Left ventricle myocardium inferior (tissue), 1 donor: ENCODE data around the gene KIF6. TPM values are rescaled to one million over a fixed set of nuclear protein-coding genes. Genes with fewer than 3 reads are reported as not detected.

Source experiments
- DNase-seq: peaks from one replicate; pipeline ENCODE4 v3.0.0-alpha.2; 2020
- H3K27ac ChIP-seq: fragments of 200-600 bp; replicated peaks from 2 replicates; pipeline ENCODE4 v1.8.0; 2021
- H3K27me3 ChIP-seq: fragments of 200-600 bp; 2 replicates; pipeline ENCODE4 v1.8.0; 2021; ENCODE audit warnings: low read depth
- H3K36me3 ChIP-seq: fragments of 200-600 bp; 2 replicates; pipeline ENCODE4 v1.8.0; 2021
- H3K4me1 ChIP-seq: fragments of 200-600 bp; 2 replicates; pipeline ENCODE4 v1.8.0; 2021
- H3K4me3 ChIP-seq: fragments of 200-600 bp; 2 replicates; pipeline ENCODE4 v1.8.0; 2021; ENCODE audit warnings: mild to moderate bottlenecking, moderate library complexity
- H3K9me3 ChIP-seq: fragments of 200-600 bp; replicated peaks from 2 replicates; pipeline ENCODE4 v1.8.0; 2021
- intact Hi-C: fragments of 100-400 bp; cut with micrococcal nuclease; formaldehyde crosslinking; loops from one replicate; pipeline ENCODE4 v1.11.0; 2022
- total RNA-seq: library from RNA; stranded (reverse); fragmentation: NEBNext Ultra II Directional; extraction: Animal tissue kit (Norgen Biotek cat#: 25700); gene quantifications from one replicate; pipeline ENCODE4 v1.2.1, GENCODE V29; 2021
- TF ChIP-seq, protein P1 (sequence below): fragments of 200-600 bp; IDR thresholded peaks from 2 replicates; pipeline ENCODE4 v1.8.0; 2021; ENCODE audit warnings: antibody characterized with exemption, mild to moderate bottlenecking, borderline replicate concordance
- donor health status: DM: no; HTN: yes; CAD: no; lungs with severe emphysema.

KIF6 gene
- total RNA-seq, 1 donor from 2014 or later: 0.69 TPM

GRCh38 chr6:39617520-39617919 is 107.7 kb downstream of the KIF6 start:
- H3K36me3 ChIP-seq: no peaks in the 10 kb centered on the region
- DNase-seq: no peak
- H3K9me3 ChIP-seq: no peaks in the 10 kb centered on the region
- no peak overlapping the region for H3K4me3 ChIP-seq
- H3K27ac ChIP-seq: no peak overlapping the region
- intact Hi-C loops: no loop called here
- H3K27me3 ChIP-seq: no peaks in the 10 kb centered on the region
- no peaks in the 10 kb centered on the region for H3K4me1 ChIP-seq
- TF ChIP-seq, protein P1, sequence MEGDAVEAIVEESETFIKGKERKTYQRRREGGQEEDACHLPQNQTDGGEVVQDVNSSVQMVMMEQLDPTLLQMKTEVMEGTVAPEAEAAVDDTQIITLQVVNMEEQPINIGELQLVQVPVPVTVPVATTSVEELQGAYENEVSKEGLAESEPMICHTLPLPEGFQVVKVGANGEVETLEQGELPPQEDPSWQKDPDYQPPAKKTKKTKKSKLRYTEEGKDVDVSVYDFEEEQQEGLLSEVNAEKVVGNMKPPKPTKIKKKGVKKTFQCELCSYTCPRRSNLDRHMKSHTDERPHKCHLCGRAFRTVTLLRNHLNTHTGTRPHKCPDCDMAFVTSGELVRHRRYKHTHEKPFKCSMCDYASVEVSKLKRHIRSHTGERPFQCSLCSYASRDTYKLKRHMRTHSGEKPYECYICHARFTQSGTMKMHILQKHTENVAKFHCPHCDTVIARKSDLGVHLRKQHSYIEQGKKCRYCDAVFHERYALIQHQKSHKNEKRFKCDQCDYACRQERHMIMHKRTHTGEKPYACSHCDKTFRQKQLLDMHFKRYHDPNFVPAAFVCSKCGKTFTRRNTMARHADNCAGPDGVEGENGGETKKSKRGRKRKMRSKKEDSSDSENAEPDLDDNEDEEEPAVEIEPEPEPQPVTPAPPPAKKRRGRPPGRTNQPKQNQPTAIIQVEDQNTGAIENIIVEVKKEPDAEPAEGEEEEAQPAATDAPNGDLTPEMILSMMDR: no peak

GRCh38 chr6:39617026-39617425 is 108.2 kb downstream of the KIF6 start:
- DNase-seq: no peak
- no peaks in the 10 kb centered on the region for H3K36me3 ChIP-seq
- no peaks in the 10 kb centered on the region for H3K9me3 ChIP-seq
- H3K27me3 ChIP-seq: no peaks in the 10 kb centered on the region
- no peak overlapping the region for H3K27ac ChIP-seq
- intact Hi-C loops: no loop called here
- H3K4me1 ChIP-seq: no peaks in the 10 kb centered on the region
- TF ChIP-seq, protein P1: no peak
- H3K4me3 ChIP-seq: no peak overlapping the region

GRCh38 chr6:39615622-39616021 is 109.6 kb downstream of the KIF6 start:
- Histone ChIP-seq H3K4me1 (no peaks in the 10 kb centered on the region), H3K9me3 (no peaks in the 10 kb centered on the region), H3K27ac (no peak overlapping the region), H3K27me3 (no peaks in the 10 kb centered on the region), H3K4me3 (no peak overlapping the region), H3K36me3 (no peaks in the 10 kb centered on the region)
- intact Hi-C loops: no loop called here
- no peak for DNase-seq
- TF ChIP-seq, protein P1: no peak

DNA sequence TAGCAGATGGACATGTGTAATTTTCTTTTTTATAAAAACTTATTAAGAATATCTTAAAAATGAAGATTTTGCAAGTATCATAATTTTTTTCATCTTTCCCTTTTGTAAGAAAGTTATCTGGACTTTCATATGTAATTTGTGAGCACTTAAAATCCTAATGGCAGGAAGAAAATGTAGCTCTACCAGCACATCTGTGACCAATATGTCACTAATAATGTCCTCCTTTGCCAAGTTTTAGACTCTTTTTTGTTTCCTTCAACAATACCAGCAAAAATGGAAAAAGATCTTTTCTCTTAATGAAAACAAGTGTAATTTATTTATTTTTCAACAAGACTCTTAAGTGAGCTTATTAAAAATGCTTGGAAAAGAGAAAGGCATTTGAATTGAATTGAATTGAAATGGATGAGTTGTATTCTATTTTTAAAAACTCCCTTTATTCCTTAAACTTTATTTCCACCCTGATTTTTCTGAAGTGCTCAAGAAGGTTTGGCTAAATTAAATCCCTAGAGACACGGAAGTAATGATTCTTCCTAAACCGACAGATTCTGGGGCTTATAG is 110.7 kb downstream of the KIF6 start:
- intact Hi-C loops: no loop called here
- DNase-seq: no peak
- Histone ChIP-seq H3K36me3 (no peaks in the 10 kb centered on the region), H3K4me3 (no peak overlapping the region), H3K4me1 (peaks cover 8% of the 10 kb centered on the region), H3K9me3 (no peaks in the 10 kb centered on the region), H3K27ac (no peak overlapping the region), H3K27me3 (no peaks in the 10 kb centered on the region)
- TF ChIP-seq, protein P1: no peak

DNA sequence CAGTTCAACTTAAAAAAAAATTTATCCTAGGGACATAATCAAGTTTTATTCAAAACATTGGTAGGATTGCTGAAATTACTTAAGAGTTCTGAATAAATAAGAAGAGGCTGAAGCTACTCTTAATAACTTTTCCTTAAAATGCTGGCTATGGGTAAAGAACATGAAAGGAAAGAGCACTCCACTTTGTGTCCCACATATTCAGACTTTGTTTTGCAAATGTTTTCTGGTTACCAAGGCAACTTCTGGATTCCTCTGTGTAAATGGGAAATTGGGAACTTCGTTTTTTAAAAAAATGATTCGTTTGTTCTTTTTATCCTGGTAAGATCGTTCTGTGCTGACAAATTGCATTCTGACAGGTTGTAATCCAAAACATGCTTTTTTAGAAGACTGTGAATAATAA is 115.0 kb downstream of the KIF6 start:
- no peak overlapping the region for H3K4me3 ChIP-seq
- H3K27me3 ChIP-seq: peaks cover 6% of the 10 kb centered on the region
- H3K4me1 ChIP-seq: peaks cover 8% of the 10 kb centered on the region
- TF ChIP-seq, protein P1: no peak
- DNase-seq: no peak
- no peaks in the 10 kb centered on the region for H3K36me3 ChIP-seq
- no peak overlapping the region for H3K27ac ChIP-seq
- H3K9me3 ChIP-seq: no peaks in the 10 kb centered on the region
- intact Hi-C loops: no loop called here
